Measurements from ENCODE around the gene SORCS2.

The SORCS2 gene

DNA sequence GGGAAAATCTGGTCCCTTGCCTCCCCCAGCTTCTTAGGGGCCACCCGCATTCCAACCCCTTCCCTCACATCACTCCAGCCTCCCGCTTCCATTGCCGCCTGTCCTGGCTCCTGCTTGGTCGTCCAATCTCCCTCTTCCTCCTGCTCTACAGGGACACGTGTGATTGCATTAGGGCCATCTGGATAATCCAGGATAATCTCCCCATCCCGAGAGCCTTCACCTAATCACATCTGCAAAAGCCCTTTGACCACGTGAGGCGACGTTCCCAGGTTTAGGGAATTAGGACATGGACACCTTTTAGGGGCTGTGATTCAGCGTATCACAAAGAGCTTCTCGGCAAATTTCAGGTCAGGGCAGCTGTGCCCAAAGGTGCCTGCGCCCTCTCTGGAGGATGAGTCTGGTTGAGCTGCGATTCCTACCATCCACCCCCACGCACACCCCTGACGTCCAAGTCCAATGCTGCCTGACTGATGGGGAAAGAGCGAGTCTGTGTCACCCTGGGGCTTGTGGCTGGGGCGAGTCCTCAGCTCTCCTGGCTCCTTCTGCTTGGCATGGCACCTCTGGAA, 137.8 kb downstream of the SORCS2 start:
- DNase-seq = no peak

DNA sequence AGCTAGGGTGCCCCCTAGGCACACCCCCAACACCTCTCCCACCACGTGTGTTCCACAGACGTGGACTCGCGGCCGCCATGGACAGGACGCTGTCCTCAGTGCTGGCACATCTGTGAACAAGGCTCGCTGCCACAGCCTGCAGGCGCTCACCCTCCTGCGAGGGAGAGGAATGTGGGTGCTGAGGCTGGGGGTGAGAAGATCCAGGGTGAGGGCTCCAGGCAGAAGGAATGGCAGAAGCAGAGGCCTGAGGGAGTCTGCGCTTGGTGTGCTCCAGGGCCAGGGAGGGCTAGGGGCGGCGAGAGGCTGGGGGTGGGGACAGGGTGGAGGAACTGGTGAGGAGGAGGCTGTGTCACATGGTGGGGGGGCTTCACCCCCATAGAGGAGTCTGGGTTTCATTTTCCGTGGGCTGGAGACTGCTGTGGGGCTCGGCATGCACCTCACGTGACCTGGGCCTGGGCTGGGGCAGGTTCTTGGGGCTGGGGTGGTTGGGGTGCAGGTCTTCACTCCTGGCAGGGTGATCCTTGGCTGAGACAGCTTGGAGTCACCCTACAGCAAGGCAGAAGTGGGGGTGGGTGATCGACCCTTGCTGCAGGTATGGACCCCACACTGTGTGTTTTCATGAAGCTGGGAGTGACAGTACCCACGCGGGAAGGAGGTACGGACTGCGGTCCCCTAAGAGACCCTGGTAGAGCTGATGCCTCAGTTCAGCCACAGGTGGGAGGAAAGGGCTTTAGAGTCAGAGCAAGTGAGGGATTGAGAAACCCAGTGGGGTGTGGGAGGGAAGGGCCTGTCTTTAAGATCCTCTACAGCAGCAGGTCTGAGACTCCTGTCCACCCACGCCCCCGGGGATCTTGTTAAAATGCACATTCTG, 138.7 kb downstream of the SORCS2 start:
- DNase-seq = no peak

DNA sequence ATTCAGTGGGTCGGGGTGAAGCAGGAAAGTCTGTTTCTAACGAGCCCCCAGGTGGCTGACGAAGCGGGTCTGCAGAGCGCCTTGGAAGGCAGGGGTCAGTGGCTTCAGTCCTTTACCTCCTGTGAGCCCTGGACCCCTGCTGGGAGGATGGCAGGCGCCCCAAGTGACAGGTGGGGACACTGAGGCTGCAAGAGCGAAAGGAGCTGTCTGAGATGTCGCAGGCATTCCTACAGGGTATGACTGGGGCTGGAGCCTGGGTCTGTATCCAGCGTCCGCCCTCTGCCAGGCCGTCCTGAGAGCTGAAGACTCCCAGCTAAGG, 139.3 kb downstream of the SORCS2 start:
- DNase-seq = no peak

DNA sequence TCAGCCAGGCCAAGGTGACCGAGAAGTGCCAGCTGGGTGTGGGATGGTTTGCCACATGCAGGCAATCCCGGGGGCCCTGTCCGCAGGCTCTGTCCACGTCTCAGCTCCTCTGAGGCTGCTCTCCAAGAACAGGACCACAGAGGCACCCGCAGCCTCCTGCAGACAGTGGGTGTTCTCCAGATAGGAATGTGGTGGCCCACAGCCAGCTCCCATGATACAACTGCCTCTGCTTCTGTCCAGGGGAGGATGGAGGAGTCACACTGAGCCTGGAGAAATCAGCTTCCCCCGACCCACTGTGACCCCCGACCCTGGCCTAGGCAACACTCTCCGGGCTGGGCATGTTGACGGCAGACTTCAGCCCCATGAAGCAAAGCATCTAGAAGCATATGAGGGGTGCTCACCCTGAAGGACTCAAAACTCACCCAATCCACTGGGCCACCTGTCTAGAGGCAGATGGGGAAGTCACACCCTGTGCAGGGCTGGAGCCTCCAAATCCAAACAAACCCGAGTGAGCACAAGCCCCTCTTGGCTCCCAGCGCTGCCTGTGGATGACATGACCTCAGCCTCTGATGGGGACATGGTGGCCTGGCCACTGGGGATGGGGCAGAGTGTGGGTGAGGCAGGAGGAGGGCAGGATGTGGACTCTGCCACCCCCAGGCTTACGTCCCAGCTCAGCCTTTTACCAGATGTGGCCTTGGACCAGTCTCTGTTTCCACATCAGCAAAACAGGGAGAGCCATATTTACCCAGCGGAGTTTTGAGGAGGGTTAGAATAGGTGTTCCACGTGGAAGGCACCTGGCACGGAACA, 140.1 kb downstream of the SORCS2 start:
- no peak for DNase-seq

DNA sequence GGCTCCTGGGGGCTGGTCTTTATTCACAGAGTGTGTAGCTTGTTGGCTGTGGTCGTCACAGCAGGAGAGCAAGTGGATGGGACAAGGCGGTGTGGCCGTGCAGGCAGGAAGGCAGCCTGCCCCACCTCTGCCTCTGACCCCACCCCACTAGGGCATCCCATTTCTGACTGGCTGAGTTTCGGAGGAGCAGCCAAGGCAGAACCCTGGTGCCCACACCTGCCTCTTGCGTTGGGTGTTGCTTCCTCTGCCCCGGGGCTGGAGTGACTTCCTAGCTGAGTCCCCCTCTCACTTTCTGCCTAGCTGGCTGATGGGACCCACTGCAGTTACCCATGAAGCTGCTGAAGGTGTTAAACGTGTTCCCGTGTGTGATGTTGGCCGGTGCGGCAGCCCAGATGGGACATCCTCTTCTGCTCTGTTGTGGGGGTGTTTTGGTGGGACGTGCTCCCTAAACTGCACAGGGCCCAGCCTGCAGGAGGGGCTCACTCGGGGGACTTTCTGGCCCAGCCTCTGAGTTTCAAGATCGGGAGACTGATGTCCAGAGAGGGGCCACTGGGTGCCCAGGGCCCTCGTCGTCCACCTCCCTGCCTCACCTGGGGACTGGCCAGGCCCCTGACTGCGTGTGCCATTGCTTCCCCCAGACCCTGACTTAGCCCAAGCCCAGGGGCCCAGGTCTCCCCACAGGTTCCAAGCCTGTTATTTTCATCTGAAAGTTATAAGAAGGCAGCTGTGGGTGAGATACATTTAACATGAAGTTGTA, 140.9 kb downstream of the SORCS2 start:
- no peak for DNase-seq

DNA sequence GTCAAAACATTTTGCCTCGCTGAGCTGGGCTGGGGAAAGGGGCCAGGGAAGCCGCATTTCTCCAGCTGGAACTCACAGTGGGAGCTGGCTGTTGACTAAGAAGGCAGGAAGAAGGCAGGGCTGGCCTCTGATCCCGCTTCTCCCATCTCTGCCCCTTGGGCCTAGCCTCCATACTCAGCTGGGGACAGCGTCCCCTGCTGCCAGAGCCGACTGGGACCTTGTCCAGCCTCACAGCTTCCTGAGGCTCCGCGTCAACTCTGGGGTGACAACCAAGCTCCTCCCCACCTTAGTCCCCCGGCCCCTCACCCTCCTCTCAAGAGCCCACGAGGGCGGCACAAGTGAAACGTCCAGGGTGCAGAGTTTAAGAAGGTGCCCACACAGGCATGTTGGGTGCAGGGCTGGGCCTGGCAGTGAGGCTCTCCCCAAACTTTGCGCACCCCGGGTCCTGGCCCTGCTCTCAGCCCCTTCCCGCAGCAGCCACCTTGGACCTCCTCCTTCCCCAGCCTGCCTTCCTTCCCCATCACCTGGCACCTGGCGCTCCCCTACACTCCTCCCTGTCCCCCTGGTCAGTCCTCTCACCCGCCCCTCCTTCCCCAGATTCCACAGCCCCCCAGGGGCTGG, 141.6 kb downstream of the SORCS2 start:
- no peak for DNase-seq

DNA sequence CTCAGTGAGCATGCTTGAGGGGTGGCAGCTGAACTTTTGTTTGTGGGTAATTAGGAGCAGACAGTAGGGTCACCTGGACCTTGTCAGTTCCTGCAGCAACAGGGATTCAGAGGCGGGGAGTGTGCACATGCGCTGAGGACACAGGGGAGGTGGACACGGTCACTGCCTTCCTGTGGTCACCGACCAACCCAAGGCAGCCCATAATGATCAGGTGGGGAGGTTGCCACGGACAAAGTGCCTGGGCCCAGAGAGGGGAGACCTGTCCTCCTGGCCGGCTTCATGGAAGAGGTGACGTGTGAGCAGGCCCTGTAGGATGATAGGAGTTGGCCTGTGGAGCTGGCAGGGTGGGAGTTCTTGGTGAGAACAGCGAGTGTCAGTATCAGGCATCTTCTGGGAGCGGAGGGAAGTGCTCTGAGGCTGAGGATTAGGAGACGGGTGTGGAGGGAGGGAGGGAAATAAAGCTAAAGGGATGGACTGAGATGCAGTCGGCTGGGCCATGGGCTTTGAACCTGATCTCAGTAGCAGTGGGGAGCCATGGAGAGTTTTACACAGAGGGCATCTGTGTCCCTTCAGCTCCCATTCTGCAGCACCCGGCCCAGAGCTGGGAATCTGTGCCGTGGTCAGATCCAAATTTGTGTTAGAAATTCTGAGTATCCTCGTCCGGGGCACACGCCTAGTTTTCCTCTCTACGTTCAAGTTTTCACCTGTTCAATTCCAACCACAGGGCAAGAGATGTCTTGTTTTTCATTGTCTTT, 142.4 kb downstream of the SORCS2 start:
- no peak for DNase-seq

DNA sequence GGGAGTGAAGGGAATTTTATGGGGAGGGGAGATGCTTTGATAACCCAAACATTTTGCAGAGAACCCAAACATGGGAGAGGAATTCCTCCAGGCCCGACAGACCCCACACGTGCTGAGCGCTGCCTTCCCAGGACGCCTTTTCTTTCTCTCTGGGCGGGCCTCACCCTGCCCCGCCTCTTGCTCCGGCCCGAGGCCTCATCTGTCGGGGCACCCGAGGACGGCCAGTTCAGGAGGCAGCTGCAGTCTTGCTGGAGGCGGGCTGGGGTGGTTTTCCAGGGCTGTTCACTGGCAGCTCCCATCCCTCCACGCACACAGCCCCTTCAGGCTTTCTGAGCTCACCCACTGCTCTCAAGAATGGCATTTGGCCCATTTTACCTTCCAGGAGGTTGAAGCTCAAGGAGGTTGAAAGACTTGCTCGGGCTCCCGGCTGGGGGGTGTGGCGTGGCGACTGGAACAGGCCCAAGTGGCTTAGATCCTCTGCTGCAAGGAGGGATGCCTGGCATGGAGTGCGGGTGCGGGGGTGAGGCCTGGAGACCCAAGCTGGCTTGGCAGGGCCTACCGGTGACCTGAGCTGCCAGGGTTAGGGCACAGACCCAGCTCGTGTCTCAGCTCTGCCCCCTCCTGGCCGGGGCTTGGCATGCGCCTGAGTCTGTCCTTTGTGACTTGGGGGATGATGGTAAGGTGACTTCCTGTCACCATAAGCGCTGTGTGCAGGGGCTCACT, 143.2 kb downstream of the SORCS2 start:
- peak; percentile 80 for DNase-seq

DNA sequence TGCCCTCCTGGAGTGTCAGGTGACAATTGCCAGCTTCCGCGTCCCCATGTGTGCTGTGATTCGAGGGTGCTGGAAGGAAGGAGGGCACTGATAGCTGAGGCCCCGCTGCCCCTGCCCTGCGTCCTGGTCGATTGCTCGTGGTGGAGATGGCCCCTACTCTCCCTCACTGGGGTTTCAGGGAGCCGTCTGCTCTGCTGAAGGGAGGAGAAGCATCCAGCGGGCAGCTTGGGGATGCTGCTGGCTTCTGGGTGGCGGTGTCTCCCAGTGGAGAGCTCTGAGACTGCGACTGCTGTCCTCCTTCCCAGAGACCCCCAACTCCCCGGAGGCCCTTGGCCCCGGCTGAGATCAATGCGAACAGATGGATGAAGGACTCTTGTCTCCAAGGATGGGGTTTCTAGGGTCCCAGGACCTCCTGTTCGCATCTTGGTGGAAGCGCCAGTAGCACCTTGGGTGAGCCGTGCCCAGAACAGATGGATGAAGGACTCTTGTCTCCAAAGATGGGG, 143.8 kb downstream of the SORCS2 start:
- DNase-seq = no peak

DNA sequence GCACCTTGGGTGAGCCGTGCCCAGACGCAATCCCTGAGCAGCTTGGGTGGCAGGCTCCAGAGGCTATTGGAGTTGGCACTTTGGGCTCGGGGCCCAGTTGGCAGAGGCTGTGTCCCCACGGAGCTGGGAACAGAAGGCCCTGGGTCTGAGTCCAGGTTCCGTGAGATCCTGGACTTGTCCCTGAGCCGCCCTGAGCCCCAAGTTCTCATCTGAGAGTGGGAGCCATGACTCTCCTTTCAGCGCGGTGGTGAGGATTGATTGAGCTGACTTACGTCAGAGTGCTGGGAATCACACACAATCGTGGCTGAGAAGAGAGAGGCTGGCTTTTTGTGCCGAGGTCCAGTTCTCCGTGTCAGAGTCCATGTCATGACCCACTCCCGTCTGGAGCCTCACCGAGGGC, 144.4 kb downstream of the SORCS2 start:
- DNase-seq = no peak

DNA sequence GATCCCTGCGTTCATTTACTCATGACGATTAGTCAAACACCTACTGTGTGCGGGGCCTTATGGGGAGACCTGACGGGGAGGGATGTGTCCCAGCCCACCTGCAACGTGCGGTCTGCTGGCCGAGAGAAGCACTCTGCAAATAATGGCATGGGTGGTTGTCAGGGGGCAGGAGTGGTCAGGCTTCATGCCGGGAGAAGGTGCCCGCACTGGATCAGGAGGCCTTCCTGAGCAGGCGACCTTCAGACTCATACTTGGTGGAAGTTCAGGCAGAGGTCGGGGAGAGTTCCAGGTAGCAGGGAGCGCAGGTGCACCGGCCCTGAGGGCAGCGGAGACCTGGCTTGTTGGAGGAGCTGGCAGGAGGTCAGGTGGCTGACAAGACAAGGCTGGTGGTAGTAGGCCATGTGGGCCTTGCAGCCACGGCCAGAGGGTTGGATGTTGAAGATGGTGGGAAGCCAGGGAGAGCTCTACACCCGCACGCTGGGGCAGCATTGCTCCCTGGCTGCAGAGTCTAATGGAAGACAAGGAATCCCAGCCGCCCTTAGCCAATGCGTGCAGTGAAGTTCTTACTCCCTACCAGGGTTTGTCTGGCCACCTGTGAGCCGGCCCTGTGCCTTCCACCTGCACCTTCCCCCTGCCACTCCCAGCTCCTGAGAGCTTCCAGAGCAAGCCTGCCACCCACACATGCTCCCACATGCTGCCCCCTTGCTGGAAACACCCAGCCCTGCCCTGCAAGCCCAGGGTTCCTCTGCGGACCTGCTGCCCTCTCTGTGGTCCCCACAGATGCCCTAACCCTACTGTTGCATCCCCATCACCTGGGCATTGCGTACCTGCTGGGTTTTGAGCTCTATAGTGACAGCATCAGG, 145.1 kb downstream of the SORCS2 start:
- no peak for DNase-seq

DNA sequence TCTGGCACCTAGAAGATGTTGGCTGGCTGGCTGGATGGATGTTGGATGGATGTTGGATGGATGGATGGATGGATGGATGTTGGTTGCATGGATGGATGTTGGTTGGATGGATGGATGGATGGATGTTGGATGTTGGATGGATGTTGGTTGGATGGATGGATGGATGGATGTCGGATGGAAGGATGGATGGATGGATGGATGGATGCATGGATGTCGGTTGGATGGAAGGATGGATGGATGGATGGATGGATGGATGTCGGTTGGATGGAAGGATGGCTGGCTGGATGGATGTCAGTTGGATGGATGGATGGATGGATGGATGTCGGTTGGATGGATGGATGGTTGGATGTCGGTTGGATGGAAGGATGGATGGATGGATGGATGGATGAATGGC, 145.7 kb downstream of the SORCS2 start:
- DNase-seq = no peak

DNA sequence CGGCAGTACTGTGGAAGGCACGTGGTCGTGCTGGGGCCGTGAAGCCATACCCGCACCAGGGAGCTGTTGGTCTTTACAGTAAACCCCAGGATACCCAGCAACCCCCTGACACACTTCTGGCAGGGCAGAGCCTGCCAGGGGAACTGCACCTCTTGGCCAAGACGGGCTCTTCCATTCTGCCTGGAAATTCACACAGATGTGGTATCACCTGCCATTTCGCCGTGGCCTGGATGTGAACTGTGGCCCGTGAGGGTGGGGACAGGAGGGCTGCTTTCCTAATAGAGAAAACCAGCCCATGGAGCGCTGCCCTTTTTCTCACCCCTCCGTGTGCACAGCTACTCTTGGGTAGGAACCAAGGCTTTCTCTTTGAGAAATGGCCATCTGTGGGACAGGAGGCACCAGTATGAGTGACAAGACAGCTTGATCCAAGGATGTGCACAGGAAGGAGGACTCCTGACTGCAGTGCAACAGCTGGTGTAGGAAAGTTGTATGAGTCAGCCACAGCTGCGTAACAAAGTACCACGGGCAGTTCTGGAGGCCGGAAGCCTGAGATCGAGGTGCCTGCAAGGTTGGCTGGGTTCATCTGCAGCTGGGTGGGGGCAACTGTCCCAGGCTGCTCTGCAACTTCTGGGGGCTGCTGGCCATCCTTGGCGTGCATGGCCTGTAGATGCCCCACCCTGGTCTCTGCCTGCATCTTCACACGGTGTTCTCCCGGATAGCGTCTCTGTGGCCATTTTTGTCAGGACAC, 146.7 kb downstream of the SORCS2 start:
- no peak for DNase-seq

DNA sequence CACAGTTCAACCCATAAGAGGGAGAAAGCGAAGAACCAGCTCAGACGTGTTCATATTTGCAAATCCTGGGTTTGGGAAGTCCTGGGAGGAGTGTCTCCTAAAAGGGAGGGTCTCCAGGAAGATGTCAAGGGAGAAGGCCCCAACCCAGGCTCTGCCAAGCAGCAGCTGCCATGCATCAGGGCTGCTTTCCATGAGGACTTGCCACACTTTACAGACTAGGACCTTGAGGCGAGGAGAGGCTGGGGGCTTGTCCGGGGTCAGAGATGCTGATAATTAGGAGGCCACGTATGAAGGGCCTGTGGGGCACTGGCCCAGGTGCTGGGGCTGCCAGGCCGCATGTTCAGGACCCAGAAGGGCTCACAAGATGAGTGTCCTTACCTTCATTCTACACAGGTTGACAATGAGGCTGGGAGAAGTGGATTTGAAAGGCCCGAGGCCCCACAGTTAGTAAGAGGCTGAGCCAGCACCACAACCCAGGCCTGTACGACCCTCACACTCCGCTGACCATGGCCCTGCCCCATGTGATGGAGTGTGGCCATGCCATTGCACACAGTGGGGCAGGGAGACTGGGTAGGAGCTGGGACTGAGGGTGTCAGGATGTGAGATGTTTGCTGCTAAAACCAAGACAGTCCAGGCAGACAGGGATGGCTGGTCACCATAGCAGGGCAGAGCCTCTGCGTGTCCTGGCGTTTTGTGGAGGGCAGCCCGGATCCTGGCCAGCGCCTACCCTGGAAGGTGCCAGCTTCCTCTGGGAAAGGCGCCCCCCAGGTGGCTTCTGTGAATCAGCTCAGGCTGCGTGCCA, 147.6 kb downstream of the SORCS2 start:
- DNase-seq = no peak

DNA sequence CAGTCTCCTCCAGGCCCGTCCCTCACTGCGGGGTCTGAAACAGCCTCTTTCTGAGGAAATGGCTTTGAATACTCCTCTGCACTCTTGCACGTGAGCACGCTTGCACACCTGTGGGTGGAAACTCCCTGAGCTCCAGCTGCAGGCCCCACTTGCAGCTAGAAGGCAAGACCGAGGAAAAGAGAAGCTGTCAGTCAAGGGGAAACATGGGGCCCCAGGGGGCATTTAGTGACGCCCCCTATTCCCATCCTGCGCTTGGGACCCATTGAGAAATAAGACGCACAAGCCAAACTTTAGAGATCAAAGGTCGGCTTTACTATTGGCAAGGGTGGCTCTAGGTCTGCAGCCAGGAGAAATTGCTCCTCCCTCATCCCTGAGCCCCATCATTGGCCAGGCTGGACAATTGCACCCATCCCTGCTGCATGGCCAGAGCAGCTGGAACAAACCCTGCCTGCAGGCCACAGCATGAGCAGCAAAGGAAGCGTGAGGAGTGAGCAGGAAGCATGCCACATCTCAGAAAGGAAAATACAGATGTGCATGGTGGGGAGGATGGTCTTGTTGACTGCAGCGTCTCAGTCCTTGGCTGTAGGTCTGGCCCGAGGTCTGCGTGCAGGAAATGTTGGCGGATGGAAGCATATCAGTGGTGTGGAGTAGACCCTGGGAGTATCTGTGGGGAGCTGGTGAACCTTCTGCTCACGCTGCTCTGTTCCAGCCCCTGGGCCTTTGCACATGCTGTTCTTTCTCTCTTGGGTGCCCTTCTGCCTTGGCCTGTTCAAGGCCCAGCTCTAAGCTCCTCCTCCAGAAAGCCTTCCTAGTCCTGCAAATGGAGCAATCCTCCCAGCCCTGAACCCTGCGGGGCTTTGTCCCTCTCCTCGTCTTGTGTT, 148.5 kb downstream of the SORCS2 start:
- no peak for DNase-seq

DNA sequence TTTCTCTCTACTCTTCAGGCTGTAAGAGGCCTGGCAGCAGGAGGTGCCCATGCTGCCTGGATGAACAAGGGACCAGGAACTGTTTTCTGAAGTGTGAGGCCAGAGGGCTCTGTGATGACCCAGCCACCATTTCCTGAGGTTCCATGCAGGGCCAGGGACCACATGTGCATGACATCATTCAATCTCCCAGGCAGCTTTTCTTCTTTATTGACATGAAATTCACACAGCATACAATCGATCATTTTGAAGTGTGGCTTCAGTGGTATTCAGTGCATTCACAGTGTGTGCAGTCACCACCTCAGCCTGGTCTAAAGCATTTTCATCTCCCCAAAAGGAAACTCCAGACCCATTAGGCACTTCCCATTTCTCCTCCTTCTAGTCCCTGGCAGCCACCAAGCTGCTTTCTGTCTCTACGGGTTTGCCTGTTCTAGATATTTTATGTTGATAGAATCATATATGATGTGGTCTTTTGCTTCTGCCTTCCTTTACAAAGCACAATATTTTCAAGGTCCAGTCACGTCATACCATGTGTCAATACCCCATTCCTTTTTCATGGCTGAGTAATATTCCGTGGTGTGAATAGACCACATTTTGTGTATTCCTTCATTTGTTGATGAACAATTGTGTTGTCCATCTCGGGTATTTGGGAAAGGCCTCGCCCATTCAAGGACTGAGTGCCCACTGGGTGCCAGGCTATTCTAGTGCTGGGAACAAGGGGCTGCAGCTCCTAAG, 149.3 kb downstream of the SORCS2 start:
- DNase-seq = no peak
